H9 (cell line): ENCODE results near the gene UQCRFS1. TPM values are rescaled to one million over a fixed set of nuclear protein-coding genes. Genes with fewer than 3 reads are reported as not detected.

Experiments used
- DNase-seq: peaks from one replicate; pipeline ENCODE4 v3.0.0-alpha.2; 2017
- H2AFZ ChIP-seq: one replicate; pipeline ENCODE4 v1.6.1; 2013; ENCODE audit warnings: mild to moderate bottlenecking, low read length, control low read depth, moderate library complexity
- H2AK5ac ChIP-seq: 2 replicates; pipeline ENCODE4 v1.6.1; 2013; ENCODE audit warnings: low read length, control low read depth, mixed read lengths; ENCODE audit not compliant: insufficient read length
- H2BK120ac ChIP-seq: one replicate; pipeline ENCODE4 v1.6.1; 2013; ENCODE audit warnings: low read depth, mild to moderate bottlenecking, low read length, control low read depth, inconsistent platforms; ENCODE audit not compliant: poor library complexity, severe bottlenecking
- H2BK12ac ChIP-seq: 2 replicates; pipeline ENCODE4 v1.6.1; 2013; ENCODE audit warnings: low read length, control low read depth, mixed read lengths, low read depth; ENCODE audit not compliant: insufficient read length
- H2BK15ac ChIP-seq: 2 replicates; pipeline ENCODE4 v1.6.1; 2013; ENCODE audit warnings: low read depth, low read length, control low read depth
- H2BK20ac ChIP-seq: one replicate; pipeline ENCODE4 v1.6.1; 2013; ENCODE audit warnings: low read depth, mild to moderate bottlenecking, low read length, control low read depth, inconsistent platforms; ENCODE audit not compliant: poor library complexity, severe bottlenecking
- H2BK5ac ChIP-seq: 2 replicates; pipeline ENCODE4 v1.6.1; 2013; ENCODE audit warnings: low read length, control low read depth, mixed read lengths; ENCODE audit not compliant: insufficient read length
- H3K14ac ChIP-seq: 2 replicates; pipeline ENCODE4 v1.6.1; 2013; ENCODE audit warnings: low read length, control low read depth; ENCODE audit not compliant: insufficient read depth
- H3K18ac ChIP-seq: 2 replicates; pipeline ENCODE4 v1.6.1; 2013; ENCODE audit warnings: low read depth, mild to moderate bottlenecking, mixed read lengths, low read length, control low read depth; ENCODE audit not compliant: insufficient read length
- H3K23ac ChIP-seq: 2 replicates; pipeline ENCODE4 v1.6.1; 2013; ENCODE audit warnings: low read length, control low read depth, mixed read lengths, low read depth; ENCODE audit not compliant: insufficient read length
- H3K23me2 ChIP-seq: 2 replicates; pipeline ENCODE4 v1.6.1; 2013; ENCODE audit warnings: low read depth, mild to moderate bottlenecking, mixed read lengths, low read length, control low read depth; ENCODE audit not compliant: insufficient read length, poor library complexity, severe bottlenecking
- H3K27ac ChIP-seq: 2 replicates; pipeline ENCODE4 v1.5.1; 2013; ENCODE audit warnings: low read length, control low read depth, mixed read lengths, low read depth; ENCODE audit not compliant: insufficient read length
- H3K27me3 ChIP-seq: 2 replicates; pipeline ENCODE4 v1.6.1; 2013; ENCODE audit warnings: low read length, control low read depth, inconsistent platforms; ENCODE audit not compliant: insufficient read depth
- H3K4ac ChIP-seq: 2 replicates; pipeline ENCODE4 v1.6.1; 2013; ENCODE audit warnings: low read depth, mild to moderate bottlenecking, control low read depth, inconsistent platforms, low read length, moderate library complexity
- H3K4me1 ChIP-seq: 2 replicates; pipeline ENCODE4 v1.6.1; 2013; ENCODE audit warnings: low read length, control low read depth, inconsistent platforms; ENCODE audit not compliant: insufficient read depth
- H3K4me2 ChIP-seq: 2 replicates; pipeline ENCODE4 v1.6.1; 2013; ENCODE audit warnings: low read length, control low read depth, mixed read lengths; ENCODE audit not compliant: insufficient read length, insufficient read depth
- H3K56ac ChIP-seq: 2 replicates; pipeline ENCODE4 v1.6.1; 2013; ENCODE audit warnings: low read depth, mild to moderate bottlenecking, mixed read lengths, low read length, control low read depth; ENCODE audit not compliant: insufficient read length
- H3K79me1 ChIP-seq: 2 replicates; pipeline ENCODE4 v1.6.1; 2013; ENCODE audit warnings: low read depth, mild to moderate bottlenecking, moderate library complexity, low read length, control low read depth, inconsistent platforms; ENCODE audit not compliant: insufficient read depth, poor library complexity, severe bottlenecking
- H3K79me2 ChIP-seq: 2 replicates; pipeline ENCODE4 v1.6.1; 2013; ENCODE audit warnings: low read length, control low read depth, inconsistent platforms; ENCODE audit not compliant: insufficient read depth
- H3K9ac ChIP-seq: 2 replicates; pipeline ENCODE4 v1.6.1; 2013; ENCODE audit warnings: low read length, control low read depth, mixed read lengths; ENCODE audit not compliant: insufficient read length; ENCODE audit errors: extremely low read depth
- H3K9me3 ChIP-seq: one replicate; pipeline ENCODE4 v1.6.1; 2013; ENCODE audit warnings: low read depth, low read length, inconsistent platforms; ENCODE audit not compliant: control insufficient read depth
- H3T11ph ChIP-seq: one replicate; pipeline ENCODE4 v1.6.1; 2013; ENCODE audit warnings: mild to moderate bottlenecking, low read length, control low read depth, inconsistent platforms
- H4K20me1 ChIP-seq: one replicate; pipeline ENCODE4 v1.6.1; 2013; ENCODE audit not compliant: control insufficient read depth, insufficient read length, insufficient read depth
- H4K5ac ChIP-seq: 2 replicates; pipeline ENCODE4 v1.6.1; 2013; ENCODE audit warnings: low read depth, mild to moderate bottlenecking, mixed read lengths, low read length, control low read depth; ENCODE audit not compliant: insufficient read length
- H4K8ac ChIP-seq: replicated peaks from 2 replicates; pipeline ENCODE4 v1.6.1; 2013; ENCODE audit warnings: low read length, control low read depth, mixed read lengths, low read depth; ENCODE audit not compliant: insufficient read length
- H4K91ac ChIP-seq: 2 replicates; pipeline ENCODE4 v1.6.1; 2013; ENCODE audit warnings: low read depth, mild to moderate bottlenecking, moderate library complexity, mixed read lengths, low read length, control low read depth; ENCODE audit not compliant: insufficient read length
- H3K27ac Mint-ChIP-seq, 3 experiments: 2 replicates in 2 of 3; 3 replicates in 1 of 3; pipeline ENCODE4 v1.8.0; 2020 to 2021; ENCODE audit warnings: mixed read lengths in 3 of 3, mild to moderate bottlenecking in 1 of 3, moderate library complexity in 1 of 3
- H3K27me3 Mint-ChIP-seq: 2 replicates; pipeline ENCODE4 v1.8.0; 2021; ENCODE audit warnings: low read depth, mild to moderate bottlenecking, moderate library complexity, mixed read lengths
- H3K36me3 Mint-ChIP-seq, 3 experiments: 2 replicates in 2 of 3; 3 replicates in 1 of 3; pipeline ENCODE4 v1.8.0; 2020 to 2021; ENCODE audit warnings: low read depth in 3 of 3, mixed read lengths in 3 of 3; ENCODE audit not compliant: insufficient read depth in 1 of 3
- H3K4me1 Mint-ChIP-seq, 2 experiments: 2 replicates each; pipeline ENCODE4 v1.8.0; 2020; ENCODE audit warnings: mixed read lengths in 2 of 2
- H3K4me3 Mint-ChIP-seq, 2 experiments: 2 replicates in 1 of 2; 3 replicates in 1 of 2; pipeline ENCODE4 v1.8.0; 2020 to 2021; ENCODE audit warnings: mild to moderate bottlenecking in 2 of 2, mixed read lengths in 2 of 2, moderate library complexity in 1 of 2
- H3K9me3 Mint-ChIP-seq, 2 experiments: 2 replicates in 1 of 2; 3 replicates in 1 of 2; pipeline ENCODE4 v1.8.0; 2020; ENCODE audit warnings: mild to moderate bottlenecking in 2 of 2, mixed read lengths in 2 of 2, moderate library complexity in 1 of 2
- whole genome bisulfite sequencing: extraction: QIAGEN DNeasy Blood & Tissue Kit; methylation state at CpG from one replicate; pipeline ENCODE4 v1.1.7; 2013; ENCODE audit warnings: missing lambda C conversion rate, low lambda C conversion rate, mixed read lengths; ENCODE audit not compliant: insufficient read length; ENCODE audit errors: extremely low coverage; 5-methylcytosine and 5-hydroxymethylcytosine counted together
- total RNA-seq: library from RNA; stranded (reverse); gene quantifications from 2 replicates; pipeline ENCODE4 v1.2.1, GENCODE V29; 2021
- TF ChIP-seq, protein P1 (sequence below): fragments of 200-600 bp; sonication (generic); conservative IDR thresholded peaks from 3 replicates; pipeline ENCODE4 v1.8.0; 2021; ENCODE audit warnings: antibody characterized with exemption, mild to moderate bottlenecking

Gene UQCRFS1
- total RNA-seq, 1 experiment from 2014 or later, result 46.1 TPM

DNA sequence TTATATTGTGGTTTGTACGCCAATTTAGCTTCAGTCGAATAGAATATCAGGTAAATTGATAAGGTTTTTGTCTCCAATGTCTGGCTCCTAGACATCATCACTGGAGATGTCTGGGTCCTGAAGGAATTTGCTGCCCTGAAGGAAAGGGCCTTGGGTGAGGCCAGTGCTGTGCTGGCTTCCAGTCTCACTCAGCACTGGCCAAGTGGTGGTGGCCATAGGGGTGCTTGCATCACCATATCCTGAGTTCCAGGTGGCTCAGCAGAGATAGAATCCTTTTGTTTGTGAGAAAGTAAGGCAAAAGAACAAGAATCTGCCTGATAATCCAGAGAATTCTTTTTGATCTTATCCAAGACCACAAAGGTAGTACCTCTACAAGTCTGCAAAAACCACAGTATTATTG lies 39.1 kb downstream of the UQCRFS1 start:
- Histone ChIP-seq H2BK20ac (no peak overlapping the region), H3T11ph (no peak overlapping the region), H4K91ac (no peak overlapping the region), H2BK15ac (no peak overlapping the region), H3K23me2 (no peaks in the 10 kb centered on the region), H4K5ac (no peak overlapping the region), H3K4ac (no peak overlapping the region), H2AFZ (no peak overlapping the region), H3K23ac (no peak overlapping the region), H2AK5ac (no peak overlapping the region), H3K79me1 (no peaks in the 10 kb centered on the region), H4K20me1 (no peaks in the 10 kb centered on the region), H2BK12ac (no peak overlapping the region), H4K8ac (no peak overlapping the region), H3K9ac (no peak overlapping the region), H2BK5ac (no peak overlapping the region), H3K18ac (no peak overlapping the region), H3K9me3 (no peaks in the 10 kb centered on the region), H3K14ac (no peak overlapping the region), H3K27me3 (no peaks in the 10 kb centered on the region), H3K4me1 (no peaks in the 10 kb centered on the region), H3K56ac (no peak overlapping the region), H3K79me2 (no peaks in the 10 kb centered on the region), H2BK120ac (no peak overlapping the region), H3K4me2 (no peak overlapping the region), H3K27ac (no peak overlapping the region)
- no peak for DNase-seq
- H3K27ac Mint-ChIP-seq, result no peak overlapping the region
- H3K36me3 Mint-ChIP-seq, result peaks cover 0 to 5% (median 0%) of the 10 kb centered on the region in 3 experiments; a peak in 3 of 7 replicates
- no CpG with 5 or more reads among the region's 2 CpGs for WGBS
- H3K4me3 Mint-ChIP-seq, result no peak overlapping the region
- H3K27me3 Mint-ChIP-seq, result no peaks in the 10 kb centered on the region; the same call in 1 of the 2 replicates
- H3K4me1 Mint-ChIP-seq, result no peaks in the 10 kb centered on the region
- TF ChIP-seq, protein P1, sequence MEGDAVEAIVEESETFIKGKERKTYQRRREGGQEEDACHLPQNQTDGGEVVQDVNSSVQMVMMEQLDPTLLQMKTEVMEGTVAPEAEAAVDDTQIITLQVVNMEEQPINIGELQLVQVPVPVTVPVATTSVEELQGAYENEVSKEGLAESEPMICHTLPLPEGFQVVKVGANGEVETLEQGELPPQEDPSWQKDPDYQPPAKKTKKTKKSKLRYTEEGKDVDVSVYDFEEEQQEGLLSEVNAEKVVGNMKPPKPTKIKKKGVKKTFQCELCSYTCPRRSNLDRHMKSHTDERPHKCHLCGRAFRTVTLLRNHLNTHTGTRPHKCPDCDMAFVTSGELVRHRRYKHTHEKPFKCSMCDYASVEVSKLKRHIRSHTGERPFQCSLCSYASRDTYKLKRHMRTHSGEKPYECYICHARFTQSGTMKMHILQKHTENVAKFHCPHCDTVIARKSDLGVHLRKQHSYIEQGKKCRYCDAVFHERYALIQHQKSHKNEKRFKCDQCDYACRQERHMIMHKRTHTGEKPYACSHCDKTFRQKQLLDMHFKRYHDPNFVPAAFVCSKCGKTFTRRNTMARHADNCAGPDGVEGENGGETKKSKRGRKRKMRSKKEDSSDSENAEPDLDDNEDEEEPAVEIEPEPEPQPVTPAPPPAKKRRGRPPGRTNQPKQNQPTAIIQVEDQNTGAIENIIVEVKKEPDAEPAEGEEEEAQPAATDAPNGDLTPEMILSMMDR, result no peak
- peaks cover 30 to 33% of the 10 kb centered on the region in 2 experiments for H3K9me3 Mint-ChIP-seq
